Activated T-helper 1 cell treated with Interleukin-2 at 50 U/mL for 16 hours (primary cell): ENCODE measurements around the gene COL5A1.

Experiments
- DNase-seq: peaks from one replicate; pipeline ENCODE4 v3.0.0-alpha.2; 2020; ENCODE audit warnings: low read depth

The COL5A1 gene

GRCh38 chr9:134626571-134627416 is 14.8 kb upstream of the COL5A1 start:
- DNase-seq, result no peak

DNA sequence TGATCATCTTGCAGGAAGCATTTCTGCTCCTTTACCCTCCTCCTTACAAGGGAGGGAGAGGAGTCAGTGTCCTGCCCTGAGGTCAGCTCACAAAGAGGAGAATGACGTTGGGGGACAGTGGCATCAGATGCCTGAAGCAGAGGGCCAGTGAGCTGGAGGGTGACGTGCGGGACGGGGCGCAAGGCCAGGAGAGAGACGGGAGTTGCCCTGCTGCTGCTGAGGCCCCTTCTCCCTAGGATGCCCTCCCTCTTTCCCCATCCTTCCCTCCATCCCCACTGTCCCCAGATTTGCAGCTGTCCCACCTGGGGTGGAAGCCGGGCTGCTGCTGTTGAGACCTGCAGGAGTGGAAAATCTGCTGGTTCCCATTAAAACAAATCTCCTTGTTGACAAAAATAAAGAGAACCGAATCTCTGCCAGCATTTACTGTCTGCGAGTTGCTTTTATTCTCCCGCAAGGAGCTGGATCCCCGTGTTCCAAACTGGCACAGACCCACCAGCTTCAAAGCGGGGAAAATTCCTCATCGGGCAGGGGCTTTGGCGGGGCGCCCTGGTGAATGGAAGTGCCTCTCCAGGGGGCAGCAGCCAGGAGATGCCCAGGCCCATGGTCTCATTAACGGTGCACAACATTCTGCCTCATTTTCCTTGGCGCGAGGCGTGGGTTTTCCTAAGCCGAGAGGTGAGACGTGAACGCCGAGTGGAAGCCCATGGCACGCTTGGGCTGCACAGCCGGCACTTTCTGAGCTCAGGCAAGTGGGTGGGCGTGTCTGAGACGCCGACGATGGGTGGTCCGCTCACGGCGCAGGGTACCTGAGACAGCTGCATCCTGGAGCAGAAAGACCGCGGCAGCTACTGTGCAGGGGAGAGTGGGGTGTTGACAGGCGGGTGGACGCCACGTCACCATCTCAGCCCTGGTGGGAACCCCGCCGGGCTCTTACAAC is 13.9 kb upstream of the COL5A1 start:
- DNase-seq, result no peak

GRCh38 chr9:134628354-134628736 is 13.3 kb upstream of the COL5A1 start:
- DNase-seq, result no peak

GRCh38 chr9:134629061-134629585 is 12.5 kb upstream of the COL5A1 start:
- DNase-seq, result no peak

- DNase-seq, result no peak
These were observed 11.8 kb upstream of the COL5A1 start for GRCh38 chr9:134629586-134630392.

DNA sequence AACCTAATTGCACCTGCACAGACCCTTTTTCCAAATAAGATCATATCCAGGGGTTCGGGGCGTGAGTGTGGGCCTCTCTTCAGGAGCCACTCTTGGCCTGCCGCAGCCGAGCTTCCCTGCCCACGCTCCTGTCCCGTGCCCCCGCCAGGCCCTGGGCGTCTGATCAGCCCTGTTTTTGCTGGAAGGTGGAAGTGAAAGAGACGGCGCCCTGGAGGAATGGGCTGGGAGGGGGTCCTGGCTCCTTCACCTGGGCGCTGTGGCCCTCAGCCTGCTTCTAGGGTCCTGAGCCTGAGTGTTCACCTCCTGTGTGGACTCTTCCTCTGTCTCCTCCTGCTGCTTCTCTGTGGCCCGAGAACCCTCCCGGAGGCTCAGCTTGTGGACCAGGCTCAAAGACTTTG is 11.2 kb upstream of the COL5A1 start:
- DNase-seq, result no peak

DNA sequence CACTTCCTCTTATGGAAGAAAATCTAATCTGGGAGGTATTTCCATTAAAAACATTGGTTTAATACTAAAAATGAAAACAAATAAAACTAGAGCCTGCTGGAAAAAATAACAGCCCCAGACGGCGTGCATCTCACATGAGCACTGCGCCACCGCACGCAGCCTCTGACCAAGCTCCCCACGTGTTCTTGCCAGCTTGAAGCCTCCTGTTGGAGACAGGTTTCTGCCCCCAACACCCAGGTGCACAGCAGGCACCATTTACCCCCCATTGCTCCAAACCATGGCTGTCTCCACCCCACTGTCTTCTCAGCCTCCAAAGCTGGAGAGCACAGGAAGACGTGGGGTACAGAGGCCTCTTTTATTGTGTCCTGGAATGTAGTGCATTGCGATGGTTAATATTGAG is 10.7 kb upstream of the COL5A1 start:
- DNase-seq, result no peak

DNA sequence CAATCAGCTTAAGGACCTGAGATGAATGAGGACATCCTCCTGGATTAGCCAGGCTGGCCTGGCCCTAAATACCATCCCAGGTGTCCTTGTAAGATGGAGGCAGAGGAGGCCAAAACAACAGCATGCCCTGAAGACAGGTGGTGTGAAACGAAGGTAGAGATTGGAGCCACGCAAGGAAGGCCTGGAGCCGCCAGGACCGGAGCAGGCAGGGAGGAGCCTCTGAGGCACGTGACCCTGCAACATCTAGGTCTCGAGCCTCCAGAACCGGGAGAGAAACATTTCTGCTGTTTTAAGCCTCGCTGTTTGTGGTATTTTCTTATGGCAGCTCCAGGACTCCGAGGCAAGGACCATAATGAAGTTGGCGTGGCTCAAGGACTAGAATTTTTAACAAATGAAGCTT is 9.7 kb upstream of the COL5A1 start:
- no peak for DNase-seq

DNA sequence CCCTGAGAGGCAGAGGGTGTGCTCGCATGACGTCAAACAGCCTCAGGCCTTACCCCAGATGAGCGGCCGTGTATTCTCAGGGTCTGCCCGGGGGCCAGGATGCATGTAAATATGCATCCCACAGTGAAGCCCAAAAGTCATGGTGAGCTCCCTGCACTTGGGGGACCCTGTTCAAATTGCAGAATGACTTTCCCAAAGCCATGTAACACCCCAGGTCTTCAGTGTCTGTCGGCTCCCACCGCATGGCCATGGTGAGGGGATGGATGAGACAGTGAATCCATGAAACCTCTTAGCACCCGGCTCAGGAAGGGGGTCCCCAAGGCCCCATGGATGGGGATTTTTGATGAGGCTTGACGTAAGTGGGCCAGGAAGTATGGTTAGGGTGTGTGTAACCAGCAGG is 9.3 kb upstream of the COL5A1 start:
- no peak for DNase-seq

DNA sequence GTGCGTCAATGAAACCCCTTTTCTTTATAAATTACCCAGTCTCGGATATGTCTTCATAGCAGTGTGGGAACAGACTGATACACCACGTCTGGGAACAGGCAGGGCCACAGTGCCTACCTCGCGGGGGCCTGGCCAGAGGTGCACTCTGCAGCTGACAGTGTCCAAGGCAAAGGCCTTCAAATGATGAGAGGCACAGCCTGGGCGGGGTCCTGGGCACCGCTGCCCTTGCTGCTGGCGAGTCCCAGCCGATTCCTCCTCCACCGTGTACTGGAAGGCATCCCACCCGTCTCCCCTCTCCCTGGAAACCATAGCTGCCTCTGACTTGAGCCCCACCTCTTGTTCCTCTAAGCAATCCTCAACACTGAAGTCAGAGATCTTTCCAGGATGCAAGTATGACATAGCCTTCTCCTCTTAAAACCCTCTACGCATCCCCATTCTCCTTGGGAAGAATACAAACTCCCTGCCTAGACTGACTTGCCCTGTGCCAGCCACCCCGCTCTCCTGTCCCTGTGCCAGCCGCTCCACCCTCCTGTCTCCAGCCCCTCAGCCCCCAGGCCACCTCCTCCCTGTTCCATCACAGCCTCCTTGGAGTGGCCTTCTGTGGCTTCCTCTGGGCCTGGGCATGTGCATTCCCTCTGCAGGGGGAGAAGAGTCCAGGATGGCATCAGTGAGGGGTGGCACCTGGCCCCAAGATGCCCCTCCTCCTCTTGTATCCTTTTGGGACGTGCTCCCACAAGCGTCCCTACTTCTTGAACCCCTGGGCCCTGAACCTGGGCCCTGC is 8.1 kb upstream of the COL5A1 start:
- no peak for DNase-seq

DNA sequence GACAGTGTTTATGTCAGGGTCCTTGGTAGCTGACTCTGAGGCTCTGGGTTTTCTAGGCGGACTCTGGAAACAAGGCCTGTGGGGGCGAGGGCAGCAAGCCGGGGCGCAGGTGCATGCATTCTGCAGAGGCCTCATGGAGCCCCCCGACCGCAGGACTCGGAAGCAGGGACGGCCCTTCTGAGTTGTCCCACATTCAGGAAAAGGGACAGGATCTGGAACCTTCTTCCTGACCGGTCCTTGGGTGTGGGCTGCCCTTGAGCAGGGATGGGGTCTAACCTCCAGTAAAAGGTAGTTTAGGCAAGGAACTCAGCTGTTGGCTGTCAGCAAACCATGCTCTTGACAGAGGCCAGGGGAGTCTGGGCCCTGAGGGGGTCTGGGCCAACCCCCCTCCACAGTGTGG is 7.4 kb upstream of the COL5A1 start:
- no peak for DNase-seq

- no peak for DNase-seq
These were observed 6.9 kb upstream of the COL5A1 start for GRCh38 chr9:134634667-134635230.

GRCh38 chr9:134635351-134636148 is 6.1 kb upstream of the COL5A1 start:
- DNase-seq, result no peak

DNA sequence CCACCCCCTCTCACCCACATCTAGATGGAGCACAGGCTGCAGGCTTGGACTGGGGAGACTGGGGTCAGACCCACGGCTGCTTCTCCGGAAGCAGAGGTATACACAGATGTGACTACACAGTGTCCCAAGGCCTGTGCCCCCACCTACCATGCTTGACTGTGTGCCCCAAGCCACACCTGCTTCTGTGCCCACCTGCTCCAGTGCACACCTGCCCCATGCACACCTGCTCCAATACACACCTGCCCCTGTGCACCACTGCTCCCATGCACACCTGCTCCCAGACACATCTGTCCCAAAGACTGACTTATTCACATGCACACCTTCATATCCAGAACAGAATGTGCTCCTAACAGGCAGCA is 5.5 kb upstream of the COL5A1 start:
- no peak for DNase-seq

DNA sequence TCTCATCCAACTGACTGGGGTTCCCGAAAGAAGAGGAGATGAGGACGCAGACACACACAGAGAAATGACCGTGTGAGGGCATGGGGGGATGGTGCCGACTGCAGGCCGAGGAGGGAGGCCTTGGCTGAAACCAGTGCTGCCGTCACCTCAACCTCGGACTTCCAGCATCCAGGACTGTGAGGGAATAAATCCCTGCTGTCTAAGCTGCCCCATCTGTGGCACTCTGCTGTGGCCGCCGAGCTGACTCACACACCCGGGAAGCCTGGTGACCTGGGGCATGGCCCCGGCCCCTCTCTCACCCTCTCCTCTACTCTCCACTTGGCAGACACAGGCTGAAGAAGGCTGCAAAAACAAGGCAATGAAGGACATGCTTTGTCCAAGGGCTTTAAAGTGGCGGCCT is 4.4 kb upstream of the COL5A1 start:
- no peak for DNase-seq

DNA sequence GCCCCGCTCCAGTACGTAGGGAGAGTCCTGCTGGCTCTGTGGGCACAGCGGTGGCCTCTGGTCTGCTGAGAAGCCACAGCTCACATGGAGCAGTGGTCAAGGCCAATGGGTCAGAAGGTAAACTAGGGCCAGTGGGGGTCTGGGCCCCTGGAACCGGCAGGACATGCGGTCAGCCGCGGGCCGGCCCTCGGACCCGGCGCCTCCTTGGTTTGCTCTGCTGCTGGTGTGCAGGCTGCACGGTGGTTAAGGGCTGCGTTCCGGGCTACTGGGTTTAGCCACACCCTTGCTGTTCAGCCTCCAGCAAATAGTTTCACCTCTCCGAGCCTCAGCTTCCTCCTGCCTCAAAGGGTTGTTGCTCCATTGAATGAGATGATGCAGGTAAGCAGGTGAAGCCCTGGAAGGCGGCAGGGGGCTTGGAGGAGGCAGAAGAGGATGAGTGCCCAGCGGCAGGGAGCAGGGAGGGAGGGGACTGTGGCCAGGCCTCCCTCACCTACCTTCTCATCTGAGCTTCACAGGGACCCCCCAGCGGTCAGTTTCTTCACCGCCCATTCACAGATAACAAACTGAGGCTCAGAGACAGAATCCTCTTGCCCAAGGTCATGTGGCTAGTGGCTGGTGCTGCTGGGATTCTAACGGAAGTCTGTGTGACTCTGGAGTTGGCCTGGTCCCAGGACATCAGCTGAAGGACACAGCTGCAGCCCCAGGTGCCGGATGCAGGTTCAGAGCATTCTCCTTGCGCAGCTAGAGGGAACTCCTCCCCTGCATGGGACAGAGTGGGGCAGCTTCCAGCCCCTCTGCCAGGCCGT is 3.7 kb upstream of the COL5A1 start:
- DNase-seq, result no peak

DNA sequence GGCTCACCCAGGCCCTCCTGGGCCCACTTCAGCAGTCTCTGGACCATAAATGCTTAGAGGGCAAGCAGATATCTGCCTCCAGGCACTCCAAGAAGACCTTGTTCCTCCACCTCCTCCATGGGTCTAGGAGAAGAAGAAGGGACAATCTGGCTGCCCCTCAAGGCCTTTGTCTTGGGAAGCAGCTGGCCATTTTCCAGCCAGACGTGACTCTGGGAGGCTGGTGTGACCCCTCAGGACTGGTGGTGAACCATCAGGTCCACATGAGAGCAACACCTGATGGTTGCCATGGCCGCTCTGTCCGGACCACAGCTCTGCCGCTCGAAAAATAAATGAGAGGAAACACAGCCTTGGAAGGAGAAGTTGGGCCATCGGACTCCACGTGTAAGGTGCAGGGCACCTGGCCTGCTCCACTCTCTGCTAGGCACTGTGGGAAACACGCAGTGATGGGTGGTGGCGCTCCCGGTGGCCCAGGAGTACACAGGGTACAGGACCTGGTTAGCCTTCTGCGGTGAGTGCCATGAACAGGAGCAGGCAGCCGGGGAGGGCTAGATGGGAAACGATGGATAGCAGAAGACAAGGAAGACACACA is 3.0 kb upstream of the COL5A1 start:
- no peak for DNase-seq

- DNase-seq, result no peak
These were observed 1.6 kb upstream of the COL5A1 start for GRCh38 chr9:134639994-134640393.
